WTC11 (cell line): Measurements from ENCODE around the gene PGPEP1. TPM values are rescaled to one million over a fixed set of nuclear protein-coding genes. Genes with fewer than 3 reads are reported as not detected.

Experiments used
- ATAC-seq: fragments of 200-7000 bp; cut with Tn5 transposase; 2 replicates; pipeline ENCODE4 v1.10.0; 2021; ENCODE audit warnings: mild to moderate bottlenecking, moderate library complexity
- CTCF ChIA-PET: fragments of 300-600 bp; sonication (Branson Sonifier 250); formaldehyde crosslinking; loops from one replicate; lab custom pipeline; 2021; ENCODE audit warnings: antibody characterized with exemption; lab: Charles Lee
- POLR2A ChIA-PET: fragments of 350-600 bp; sonication (Branson Sonifier 250); formaldehyde crosslinking; loops from one replicate; lab custom pipeline; 2021; ENCODE audit warnings: antibody characterized with exemption; lab: Charles Lee
- DNase-seq: peaks from one replicate; pipeline ENCODE4 v3.0.0; 2021; ENCODE audit warnings: low spot score
- H3K27ac Mint-ChIP-seq: 2 replicates; pipeline ENCODE4 v1.8.0; 2021; ENCODE audit warnings: mixed read lengths
- H3K27me3 Mint-ChIP-seq: 2 replicates; pipeline ENCODE4 v1.8.0; 2021; ENCODE audit warnings: low read depth, mild to moderate bottlenecking, moderate library complexity, mixed read lengths
- H3K36me3 Mint-ChIP-seq: 2 replicates; pipeline ENCODE4 v1.8.0; 2021; ENCODE audit warnings: mixed read lengths
- H3K4me1 Mint-ChIP-seq: 2 replicates; pipeline ENCODE4 v1.8.0; 2022; ENCODE audit warnings: mixed read lengths
- H3K4me3 Mint-ChIP-seq: 2 replicates; pipeline ENCODE4 v1.8.0; 2021; ENCODE audit warnings: mild to moderate bottlenecking, moderate library complexity, mixed read lengths
- H3K9me3 Mint-ChIP-seq: 2 replicates; pipeline ENCODE4 v1.8.0; 2021; ENCODE audit warnings: mixed read lengths
- ATF3 ChIP-seq: sonication (generic); formaldehyde crosslinking; conservative IDR thresholded peaks from 2 replicates; pipeline ENCODE4 v1.8.1; 2022; ENCODE audit warnings: mild to moderate bottlenecking, missing genetic modification reagents
- CBFB ChIP-seq: sonication (generic); formaldehyde crosslinking; IDR thresholded peaks from 2 replicates; pipeline ENCODE4 v1.8.1; 2022; ENCODE audit warnings: mild to moderate bottlenecking, low read depth, missing genetic modification reagents
- ETV6 ChIP-seq: sonication (generic); formaldehyde crosslinking; IDR thresholded peaks from 2 replicates; pipeline ENCODE4 v1.8.1; 2022; ENCODE audit warnings: mild to moderate bottlenecking, missing genetic modification reagents
- FOXK1 ChIP-seq: sonication (generic); formaldehyde crosslinking; IDR thresholded peaks from 2 replicates; pipeline ENCODE4 v1.8.0; 2022; ENCODE audit warnings: mild to moderate bottlenecking, moderate library complexity, missing genetic modification reagents
- GABPB1 ChIP-seq: sonication (generic); formaldehyde crosslinking; IDR thresholded peaks from 2 replicates; pipeline ENCODE4 v1.8.1; 2023; ENCODE audit warnings: mild to moderate bottlenecking, missing genetic modification reagents
- NR3C1 ChIP-seq: sonication (generic); formaldehyde crosslinking; conservative IDR thresholded peaks from 2 replicates; pipeline ENCODE4 v1.8.1; 2023; ENCODE audit warnings: low read depth, mild to moderate bottlenecking, missing genetic modification reagents
- PRDM15 ChIP-seq: sonication (generic); formaldehyde crosslinking; IDR thresholded peaks from 2 replicates; pipeline ENCODE4 v1.8.0; 2022; ENCODE audit warnings: missing genetic modification reagents
- SOX15 ChIP-seq: fragments of 250-450 bp; sonication (Bioruptor Pico); IDR thresholded peaks from 2 replicates; pipeline ENCODE4 v1.9.0; 2021; ENCODE audit warnings: mild to moderate bottlenecking
- TCF7 ChIP-seq: sonication (generic); formaldehyde crosslinking; IDR thresholded peaks from 2 replicates; pipeline ENCODE4 v1.8.0; 2022; ENCODE audit warnings: mild to moderate bottlenecking, low read depth, missing genetic modification reagents, moderate library complexity
- ZMAT4 ChIP-seq: fragments of 250-450 bp; sonication (Bioruptor Pico); IDR thresholded peaks from 2 replicates; pipeline ENCODE4 v1.9.0; 2021; ENCODE audit warnings: mild to moderate bottlenecking
- ZNF121 ChIP-seq: sonication (generic); formaldehyde crosslinking; IDR thresholded peaks from 2 replicates; pipeline ENCODE4 v1.8.0; 2023; ENCODE audit warnings: missing genetic modification reagents
- ZNF138 ChIP-seq: sonication (generic); formaldehyde crosslinking; conservative IDR thresholded peaks from 2 replicates; pipeline ENCODE4 v1.8.1; 2022; ENCODE audit warnings: mild to moderate bottlenecking, moderate library complexity, missing genetic modification reagents
- ZNF281 ChIP-seq: sonication (generic); formaldehyde crosslinking; IDR thresholded peaks from 2 replicates; pipeline ENCODE4 v1.8.0; 2023; ENCODE audit warnings: mild to moderate bottlenecking, missing genetic modification reagents
- ZNF317 ChIP-seq: sonication (generic); formaldehyde crosslinking; IDR thresholded peaks from 2 replicates; pipeline ENCODE4 v1.8.1; 2023; ENCODE audit warnings: low read depth, mild to moderate bottlenecking, moderate library complexity, missing genetic modification reagents, borderline replicate concordance
- ZNF425 ChIP-seq: fragments of 250-450 bp; sonication (Bioruptor Pico); conservative IDR thresholded peaks from 2 replicates; pipeline ENCODE4 v1.9.0; 2021; ENCODE audit warnings: mild to moderate bottlenecking
- total RNA-seq: library from RNA; stranded (reverse); gene quantifications from 3 replicates; pipeline ENCODE4 v1.2.3, GENCODE V29; 2021

Gene PGPEP1
- total RNA-seq, 1 experiment from 2014 or later: 68.1 TPM

GRCh38 chr19:18306209-18306887 is 34.0 kb upstream of the PGPEP1 start (continued):
- TF ChIP-seq TCF7 (CRISPR knock-in tag): no peak
- no peak for TF ChIP-seq ZMAT4 (CRISPR knock-in tag)

GRCh38 chr19:18306888-18307260 is 33.5 kb upstream of the PGPEP1 start:
- DNase-seq (no peak), ATAC-seq (no peak)
- no peak for TF ChIP-seq ATF3 (CRISPR knock-in tag)
- no peak for TF ChIP-seq ETV6 (CRISPR knock-in tag)
- TF ChIP-seq SOX15 (CRISPR knock-in tag): no peak
- TF ChIP-seq ZNF121 (CRISPR knock-in tag): no peak
- no peak for TF ChIP-seq PRDM15 (CRISPR knock-in tag)
- no peak for TF ChIP-seq ZNF425 (CRISPR knock-in tag)
- no peak for TF ChIP-seq FOXK1
- TF ChIP-seq CBFB (CRISPR knock-in tag): no peak
- TF ChIP-seq GABPB1 (CRISPR knock-in tag): no peak
- TF ChIP-seq NR3C1 (CRISPR knock-in tag): no peak
- no peak for TF ChIP-seq ZNF138 (CRISPR knock-in tag)
- CTCF ChIA-PET: interaction anchor here (0.6 to 3.4 kb wide), 5 partner anchors 15 to 126 kb away, joined by 3 to 26 read pairs (median 4); partner anchors contain the start of genes IQCN and LSM4
- Mint-ChIP-seq H3K4me3 (no peak overlapping the region), H3K9me3 (no peaks in the 10 kb centered on the region), H3K27ac (peak overlapping the region; percentile 87), H3K27me3 (no peaks in the 10 kb centered on the region), H3K36me3 (peaks cover 18% of the 10 kb centered on the region), H3K4me1 (peaks cover 39% of the 10 kb centered on the region)
- POLR2A ChIA-PET: no interaction called here

- H3K27ac Mint-ChIP-seq: peak overlapping the region; percentile 79
Observed at GRCh38 chr19:18307271-18307681, 33.1 kb upstream of the PGPEP1 start.

More at GRCh38 chr19:18307271-18307681, 33.1 kb upstream of the PGPEP1 start:
- DNase-seq (no peak), ATAC-seq (no peak; the same call in 1 of the 2 replicates)
- TF ChIP-seq PRDM15 (CRISPR knock-in tag) (peak; percentile 52), ZNF138 (CRISPR knock-in tag) (no peak), ZNF281 (CRISPR knock-in tag) (no peak), ZNF317 (CRISPR knock-in tag) (no peak)
- H3K9me3 Mint-ChIP-seq: no peaks in the 10 kb centered on the region
- CTCF ChIA-PET: interaction anchor here (0.6 to 3.4 kb wide), 5 partner anchors 15 to 126 kb away, joined by 3 to 26 read pairs (median 4); partner anchors contain the start of genes IQCN and LSM4
- POLR2A ChIA-PET: no interaction called here
- H3K4me3 Mint-ChIP-seq: no peak overlapping the region
- peaks cover 20% of the 10 kb centered on the region for H3K36me3 Mint-ChIP-seq
- no peaks in the 10 kb centered on the region for H3K27me3 Mint-ChIP-seq
- peaks cover 39% of the 10 kb centered on the region for H3K4me1 Mint-ChIP-seq
